Hepatocyte (in vitro differentiated cells): Measurements from ENCODE around the gene ALDH1A3. TPM values are rescaled to one million over a fixed set of nuclear protein-coding genes. Genes with fewer than 3 reads are reported as not detected.

Experiments used
- DNase-seq: peaks from one replicate; pipeline ENCODE4 v3.0.0-alpha.2; 2016; ENCODE audit warnings: low spot score
- H2AFZ ChIP-seq: fragments of 200-600 bp; sonication (generic); 2 replicates; pipeline ENCODE4 v1.6.0; 2016; ENCODE audit warnings: antibody characterized with exemption, mild to moderate bottlenecking
- H3K27ac ChIP-seq: fragments of 200-600 bp; sonication (generic); 2 replicates; pipeline ENCODE4 v1.5.1; 2016; ENCODE audit warnings: mild to moderate bottlenecking
- H3K27me3 ChIP-seq: fragments of 200-600 bp; sonication (generic); 2 replicates; pipeline ENCODE4 v1.6.1; 2016
- H3K36me3 ChIP-seq: fragments of 200-600 bp; sonication (generic); replicated peaks from 2 replicates; pipeline ENCODE4 v1.5.1; 2016; ENCODE audit warnings: low read depth; ENCODE audit not compliant: insufficient read depth
- H3K4me1 ChIP-seq: fragments of 200-600 bp; sonication (generic); 2 replicates; pipeline ENCODE4 v1.5.1; 2016; ENCODE audit warnings: mild to moderate bottlenecking, moderate library complexity; ENCODE audit not compliant: insufficient read depth
- H3K4me2 ChIP-seq: fragments of 200-600 bp; sonication (generic); 2 replicates; pipeline ENCODE4 v1.6.0; 2016
- H3K4me3 ChIP-seq: fragments of 200-600 bp; sonication (generic); 2 replicates; pipeline ENCODE4 v1.5.1; 2016; ENCODE audit warnings: mild to moderate bottlenecking
- H3K79me2 ChIP-seq: fragments of 200-600 bp; sonication (generic); 2 replicates; pipeline ENCODE4 v1.6.0; 2017; ENCODE audit warnings: mild to moderate bottlenecking
- H3K9me2 ChIP-seq: fragments of 200-600 bp; sonication (generic); replicated peaks from 2 replicates; pipeline ENCODE4 v1.6.0; 2017; ENCODE audit warnings: mild to moderate bottlenecking; ENCODE audit not compliant: insufficient read depth
- H3K9me3 ChIP-seq: fragments of 200-600 bp; sonication (generic); 2 replicates; pipeline ENCODE4 v1.5.1; 2016; ENCODE audit warnings: low read depth, mild to moderate bottlenecking
- H4K20me1 ChIP-seq: fragments of 200-600 bp; sonication (generic); 2 replicates; pipeline ENCODE4 v1.6.0; 2016; ENCODE audit warnings: mild to moderate bottlenecking; ENCODE audit not compliant: insufficient read depth, poor library complexity, severe bottlenecking
- EZH2 ChIP-seq: fragments of 200-600 bp; sonication (generic); IDR thresholded peaks from 2 replicates; pipeline ENCODE4 v1.6.1; 2016; ENCODE audit warnings: antibody characterized with exemption, mild to moderate bottlenecking, borderline replicate concordance
- EZH2phosphoT487 ChIP-seq: fragments of 200-600 bp; sonication (generic); IDR thresholded peaks from one replicate; pipeline ENCODE4 v1.6.1; 2018; ENCODE audit warnings: antibody characterized with exemption, mild to moderate bottlenecking, low read depth, moderate library complexity; ENCODE audit not compliant: unreplicated experiment, severe bottlenecking
- WGBS: methylation state at CpG from one replicate; pipeline ENCODE4 v1.1.6; 2016; ENCODE audit warnings: low lambda C conversion rate; ENCODE audit errors: missing lambda C conversion rate; 5-methylcytosine and 5-hydroxymethylcytosine counted together
- polyA plus RNA-seq: library from polyadenylated mRNA; unstranded; fragments of >200 nt; fragmentation: Nextera tagmentation; extraction: Ambion mirVana; gene quantifications from 2 replicates; pipeline ENCODE4 v1.2.1, GENCODE V29; 2016
- total RNA-seq: library from RNA; depleted of rRNA; stranded (reverse); fragments of >200 nt; gene quantifications from 2 replicates; pipeline ENCODE4 v1.2.3, GENCODE V29; 2014
- TF ChIP-seq, protein P1 (sequence below): fragments of 200-600 bp; sonication (generic); IDR thresholded peaks from 2 replicates; pipeline ENCODE4 v1.5.1; 2016; ENCODE audit warnings: antibody characterized with exemption, mild to moderate bottlenecking; ENCODE audit not compliant: poor library complexity

The ALDH1A3 gene
- total and polyA plus RNA-seq, 2 experiments from 2014 or later, result 6.8 to 20.5 TPM

DNA sequence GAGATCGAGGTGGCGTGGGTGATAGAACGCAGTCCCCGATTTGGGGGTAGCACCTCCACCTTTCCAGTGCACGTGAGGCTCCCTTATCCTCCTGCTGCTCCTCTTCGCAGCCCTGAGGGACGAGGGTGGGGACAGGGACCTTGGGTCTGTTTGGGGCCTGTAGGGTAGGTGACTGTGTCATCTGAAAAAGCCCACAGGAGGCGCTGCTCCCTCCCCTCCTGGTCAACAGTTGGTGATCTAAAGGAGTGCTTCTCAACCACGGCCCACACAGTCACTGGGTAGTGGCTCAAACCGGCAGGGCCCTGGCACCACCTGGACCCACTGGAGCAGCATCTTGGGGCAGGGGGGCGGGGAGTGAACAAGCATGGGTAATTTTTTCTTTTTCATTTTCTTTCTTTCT lies 46.6 kb downstream of the ALDH1A3 start:
- peaks cover 16% of the 10 kb centered on the region for H3K27me3 ChIP-seq
- no peaks in the 10 kb centered on the region for H3K9me2 ChIP-seq
- no peak for DNase-seq
- no peaks in the 10 kb centered on the region for H3K4me1 ChIP-seq
- TF ChIP-seq EZH2 (no peak), EZH2phosphoT487 (no peak)
- TF ChIP-seq, protein P1, sequence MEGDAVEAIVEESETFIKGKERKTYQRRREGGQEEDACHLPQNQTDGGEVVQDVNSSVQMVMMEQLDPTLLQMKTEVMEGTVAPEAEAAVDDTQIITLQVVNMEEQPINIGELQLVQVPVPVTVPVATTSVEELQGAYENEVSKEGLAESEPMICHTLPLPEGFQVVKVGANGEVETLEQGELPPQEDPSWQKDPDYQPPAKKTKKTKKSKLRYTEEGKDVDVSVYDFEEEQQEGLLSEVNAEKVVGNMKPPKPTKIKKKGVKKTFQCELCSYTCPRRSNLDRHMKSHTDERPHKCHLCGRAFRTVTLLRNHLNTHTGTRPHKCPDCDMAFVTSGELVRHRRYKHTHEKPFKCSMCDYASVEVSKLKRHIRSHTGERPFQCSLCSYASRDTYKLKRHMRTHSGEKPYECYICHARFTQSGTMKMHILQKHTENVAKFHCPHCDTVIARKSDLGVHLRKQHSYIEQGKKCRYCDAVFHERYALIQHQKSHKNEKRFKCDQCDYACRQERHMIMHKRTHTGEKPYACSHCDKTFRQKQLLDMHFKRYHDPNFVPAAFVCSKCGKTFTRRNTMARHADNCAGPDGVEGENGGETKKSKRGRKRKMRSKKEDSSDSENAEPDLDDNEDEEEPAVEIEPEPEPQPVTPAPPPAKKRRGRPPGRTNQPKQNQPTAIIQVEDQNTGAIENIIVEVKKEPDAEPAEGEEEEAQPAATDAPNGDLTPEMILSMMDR, result no peak
- no peak overlapping the region for H3K4me2 ChIP-seq
- H3K4me3 ChIP-seq, result no peak overlapping the region
- H3K9me3 ChIP-seq, result no peaks in the 10 kb centered on the region
- H2AFZ ChIP-seq, result no peak overlapping the region
- H3K27ac ChIP-seq, result no peak overlapping the region
- H3K36me3 ChIP-seq, result no peaks in the 10 kb centered on the region
- no peaks in the 10 kb centered on the region for H4K20me1 ChIP-seq
- no peaks in the 10 kb centered on the region for H3K79me2 ChIP-seq
- 88% methylated on average over 11 of the region's 11 CpGs for WGBS

DNA sequence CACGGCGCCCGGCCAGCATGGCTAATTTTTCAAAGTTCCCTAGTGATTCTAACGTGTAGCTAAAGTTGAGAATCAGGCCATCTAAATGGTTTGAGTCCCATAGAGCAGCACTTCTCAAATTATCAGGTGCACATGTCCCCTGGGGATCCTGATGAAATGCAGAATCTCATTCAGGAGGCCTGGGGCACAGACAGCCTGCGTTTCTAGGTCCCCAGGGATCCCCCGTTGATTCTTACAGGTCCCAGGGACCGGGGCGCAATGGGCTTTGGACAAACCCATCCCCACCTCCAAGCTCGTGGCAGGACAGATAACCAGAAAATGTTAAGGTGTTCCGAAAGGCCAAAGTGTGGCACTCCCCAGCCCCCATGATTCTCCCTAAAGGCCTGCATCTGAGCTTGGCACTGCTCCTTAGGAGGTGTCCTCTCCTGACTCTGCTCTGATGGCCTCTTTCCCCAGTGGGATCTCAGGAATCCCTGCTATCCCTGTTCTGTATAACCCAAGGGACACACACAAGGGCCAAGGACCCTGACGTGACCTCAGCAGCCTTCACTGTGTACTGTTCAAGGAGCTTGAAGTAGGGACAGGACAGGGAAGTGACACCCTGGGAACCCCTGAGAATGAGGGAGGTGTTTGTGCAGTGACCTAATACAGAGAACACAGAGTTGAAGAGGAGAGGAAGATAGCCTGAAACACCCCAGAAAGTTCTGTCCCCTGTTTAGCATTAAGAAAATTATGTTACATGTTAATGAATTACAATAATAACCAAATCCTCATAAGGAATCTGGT lies 47.5 kb downstream of the ALDH1A3 start:
- H3K79me2 ChIP-seq, result no peaks in the 10 kb centered on the region
- no peaks in the 10 kb centered on the region for H3K4me1 ChIP-seq
- WGBS, result 83% methylated on average over 11 of the region's 11 CpGs
- H3K4me2 ChIP-seq, result no peak overlapping the region
- no peak overlapping the region for H3K4me3 ChIP-seq
- no peak for TF ChIP-seq EZH2phosphoT487
- TF ChIP-seq, protein P1, result no peak
- TF ChIP-seq EZH2, result no peak
- no peak for DNase-seq
- no peaks in the 10 kb centered on the region for H4K20me1 ChIP-seq
- no peaks in the 10 kb centered on the region for H3K36me3 ChIP-seq
- no peaks in the 10 kb centered on the region for H3K9me3 ChIP-seq
- H3K27ac ChIP-seq, result no peak overlapping the region
- H3K27me3 ChIP-seq, result peaks cover 7% of the 10 kb centered on the region
- no peak overlapping the region for H2AFZ ChIP-seq
- H3K9me2 ChIP-seq, result no peaks in the 10 kb centered on the region

DNA sequence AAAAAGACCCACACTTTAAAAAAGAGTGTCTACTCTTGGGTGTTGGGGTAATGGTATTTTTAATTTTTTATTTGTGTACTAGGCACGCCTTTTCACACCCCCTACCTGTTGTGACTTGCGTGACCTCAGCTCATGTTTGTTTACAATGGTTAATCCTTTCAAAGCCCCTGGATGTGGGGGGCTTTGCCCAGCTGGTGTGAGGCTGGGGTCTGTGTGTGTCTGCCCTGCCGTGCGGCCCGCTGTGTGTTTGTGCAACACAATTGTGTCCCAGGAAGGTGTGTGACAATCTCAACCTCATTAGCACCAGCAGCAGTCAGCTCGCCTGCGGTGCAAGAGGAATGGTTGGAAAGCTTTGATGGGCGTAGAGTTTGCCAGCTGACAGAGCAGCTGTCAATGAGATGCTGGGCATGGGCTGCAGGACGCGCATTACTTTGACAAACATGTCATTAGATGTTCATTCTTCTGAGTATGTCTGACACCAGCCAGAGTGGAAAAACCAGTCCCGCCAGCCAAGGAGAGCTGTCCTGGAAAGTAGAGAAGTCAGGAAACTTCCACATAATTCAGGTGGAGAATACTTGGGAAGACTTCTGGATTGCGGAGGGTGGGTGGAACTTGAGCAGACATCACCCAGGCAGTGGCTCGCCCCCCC lies 49.1 kb downstream of the ALDH1A3 start:
- no peaks in the 10 kb centered on the region for H3K4me1 ChIP-seq
- no peak overlapping the region for H3K4me3 ChIP-seq
- H3K9me3 ChIP-seq, result no peaks in the 10 kb centered on the region
- no peak overlapping the region for H3K4me2 ChIP-seq
- H3K79me2 ChIP-seq, result no peaks in the 10 kb centered on the region
- H3K9me2 ChIP-seq, result no peaks in the 10 kb centered on the region
- DNase-seq, result no peak
- WGBS, result 75% methylated on average over 13 of the region's 13 CpGs
- H3K27me3 ChIP-seq, result no peaks in the 10 kb centered on the region
- H3K36me3 ChIP-seq, result no peaks in the 10 kb centered on the region
- TF ChIP-seq, protein P1, result no peak
- no peak for TF ChIP-seq EZH2phosphoT487
- no peak for TF ChIP-seq EZH2
- H3K27ac ChIP-seq, result no peak overlapping the region
- no peaks in the 10 kb centered on the region for H4K20me1 ChIP-seq
- no peak overlapping the region for H2AFZ ChIP-seq
